ENCODE measurements around the gene ANKRD55.
A peak's percentile ranks its signal among the peaks of the same experiment; 100 is the strongest.
"Not testable (repeated sequence)": the region's sequence is repeated elsewhere in the genome, so short reads cannot be mapped to it uniquely, and the experiment has no call there.

Gene ANKRD55

GRCh38 chr5:56175488-56175887, 57.6 kb downstream of the ANKRD55 start:
- FAIRE-seq (no peak), DNase-seq (ENCODE audit: extremely low spot score, insufficient read length, low read depth) (no peak)

GRCh38 chr5:56175021-56175420, 58.1 kb downstream of the ANKRD55 start:
- no peak for DNase-seq (ENCODE audit: extremely low spot score, insufficient read length, low read depth)
- no peak for FAIRE-seq

- DNase-seq (ENCODE audit: extremely low spot score, insufficient read length, low read depth) (no peak), FAIRE-seq (peak; percentile 29)
Measured at GRCh38 chr5:56172241-56172640, 60.9 kb downstream of the ANKRD55 start.

GRCh38 chr5:56170557-56170956, 62.6 kb downstream of the ANKRD55 start:
- no peak for FAIRE-seq

GRCh38 chr5:56169949-56170348, 63.2 kb downstream of the ANKRD55 start:
- FAIRE-seq (no peak), DNase-seq (ENCODE audit: extremely low spot score, insufficient read length, low read depth) (no peak)

More at GRCh38 chr5:56170557-56170956, 62.6 kb downstream of the ANKRD55 start:
- DNase-seq (ENCODE audit: extremely low spot score, insufficient read length, low read depth) = no peak

- no peak for FAIRE-seq
- DNase-seq (ENCODE audit: extremely low spot score, insufficient read length, low read depth) = no peak
Measured at GRCh38 chr5:56169281-56169680, 63.8 kb downstream of the ANKRD55 start.

GRCh38 chr5:56168066-56168478, 65.1 kb downstream of the ANKRD55 start:
- FAIRE-seq (no peak), DNase-seq (ENCODE audit: extremely low spot score, insufficient read length, low read depth) (no peak)

- no peak for DNase-seq (ENCODE audit: extremely low spot score, insufficient read length, low read depth)
- no peak for FAIRE-seq
Measured at GRCh38 chr5:56167519-56167918, 65.6 kb downstream of the ANKRD55 start.

GRCh38 chr5:56166671-56167385, 66.3 kb downstream of the ANKRD55 start:
- no peak for DNase-seq (ENCODE audit: extremely low spot score, insufficient read length, low read depth)
- no peak for FAIRE-seq

GRCh38 chr5:56164376-56164775, 68.8 kb downstream of the ANKRD55 start:
- DNase-seq (ENCODE audit: extremely low spot score, insufficient read length, low read depth) (no peak), FAIRE-seq (no peak)

GRCh38 chr5:56161927-56162326, 71.2 kb downstream of the ANKRD55 start:
- FAIRE-seq (no peak), DNase-seq (ENCODE audit: extremely low spot score, insufficient read length, low read depth) (no peak)

- FAIRE-seq = no peak
Measured at GRCh38 chr5:56161439-56161823, 71.7 kb downstream of the ANKRD55 start.

GRCh38 chr5:56160723-56161438, 72.2 kb downstream of the ANKRD55 start:
- DNase-seq (ENCODE audit: extremely low spot score, insufficient read length, low read depth) (no peak), FAIRE-seq (no peak)

More at GRCh38 chr5:56161439-56161823, 71.7 kb downstream of the ANKRD55 start:
- no peak for DNase-seq (ENCODE audit: extremely low spot score, insufficient read length, low read depth)

- FAIRE-seq (no peak), DNase-seq (ENCODE audit: extremely low spot score, insufficient read length, low read depth) (no peak)
Measured at GRCh38 chr5:56159521-56159947, 73.6 kb downstream of the ANKRD55 start.

- no peak for FAIRE-seq
- DNase-seq (ENCODE audit: extremely low spot score, insufficient read length, low read depth) = no peak
Measured at GRCh38 chr5:56158331-56158960, 74.7 kb downstream of the ANKRD55 start.

GRCh38 chr5:56157191-56157621, 75.9 kb downstream of the ANKRD55 start:
- DNase-seq (ENCODE audit: extremely low spot score, insufficient read length, low read depth); FAIRE-seq: not testable (repeated sequence)

- not testable (repeated sequence) for DNase-seq (ENCODE audit: extremely low spot score, insufficient read length, low read depth)
- peak; percentile 85 for FAIRE-seq
Measured at GRCh38 chr5:56156585-56157190, 76.4 kb downstream of the ANKRD55 start.

- peak; percentile 29 for FAIRE-seq
- DNase-seq (ENCODE audit: extremely low spot score, insufficient read length, low read depth) = no peak
Measured at GRCh38 chr5:56155992-56156584, 77.0 kb downstream of the ANKRD55 start.

GRCh38 chr5:56154732-56155484, 78.2 kb downstream of the ANKRD55 start:
- no peak for DNase-seq (ENCODE audit: extremely low spot score, insufficient read length, low read depth)
- peak; percentile 26 for FAIRE-seq
